ENCODE data around the gene INHA. TPM values are rescaled to one million over a fixed set of nuclear protein-coding genes. Genes with fewer than 3 reads are reported as not detected.

INHA gene
- total and polyA plus RNA-seq, 2 donors (not counting 1 experiment from before 2014, with no cell fraction given), result not detected

DNA sequence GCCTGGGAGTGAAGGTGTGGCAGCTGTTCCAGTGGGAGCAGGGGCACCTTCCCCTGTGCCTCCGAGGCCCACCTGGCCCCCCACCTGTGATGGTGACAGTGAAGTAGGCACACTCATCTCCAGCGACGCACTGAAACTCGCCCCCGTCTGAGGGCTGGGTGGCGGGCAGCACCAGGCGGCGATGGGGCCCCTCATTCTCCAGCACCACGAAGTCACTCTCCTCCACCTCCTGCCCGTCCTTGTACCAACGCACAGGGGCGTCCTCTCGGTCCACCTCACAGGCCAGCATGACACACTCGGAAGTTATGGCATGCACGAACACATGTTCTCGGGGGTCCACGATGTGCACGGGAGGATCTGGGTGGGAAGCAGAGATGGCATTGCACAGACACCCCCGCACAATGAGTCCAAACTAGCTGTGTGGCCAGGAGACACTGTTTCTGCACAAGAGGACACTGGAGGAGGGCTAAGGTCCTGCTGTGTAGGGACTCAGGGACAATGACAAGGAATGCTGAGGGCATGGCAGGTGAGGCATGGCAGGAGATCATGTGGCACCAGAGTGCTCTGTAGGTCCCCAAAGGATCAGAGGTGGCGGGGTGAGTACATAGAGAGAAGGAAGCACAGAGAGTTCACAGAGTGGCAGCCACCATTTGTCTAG, 8.7 kb upstream of the INHA start:
- POLR2A ChIA-PET, result no interaction called here
- no peak for ATAC-seq (ENCODE audit: low read depth)
- no peak for TF ChIP-seq CTCF (IDR thresholded peaks at IDR 0.05)
- no peak for TF ChIP-seq EZH2 (IDR thresholded peaks at IDR 0.05; ENCODE audit: borderline replicate concordance, insufficient read depth, low read depth, low read length, poor library complexity, severe bottlenecking)

More for the DNA sequence above, 8.7 kb upstream of the INHA start:
- intact Hi-C loops (cut with micrococcal nuclease), result no loop called here
- peaks cover 0 to 8% (median 0%) of the 10 kb centered on the region in 4 experiments for H3K27me3 ChIP-seq (replicated peaks in 1 of 4; ENCODE audit: control extremely low read depth in 1 of 4, control insufficient read depth in 3 of 4, insufficient read depth in 4 of 4, low read length in 3 of 4)
- Mint-ChIP-seq H3K4me3 (no peak overlapping the region), H3K27me3 (peaks cover 42% of the 10 kb centered on the region), H3K27ac (no peak overlapping the region), H3K4me1 (no peaks in the 10 kb centered on the region), H3K9me3 (ENCODE audit: insufficient read depth) (no peaks in the 10 kb centered on the region)
- CTCF ChIA-PET, result interaction anchor here (1.3 kb wide), 1 partner anchor 20 kb away, joined by 3 read pairs; the partner anchor contains the start of gene CHPF
- no peak overlapping the region for H3K4me3 ChIP-seq (ENCODE audit: control extremely low read depth in 1 of 5, extremely low read depth in 1 of 5, insufficient read depth in 1 of 5, low read depth in 2 of 5, low read length in 4 of 5)
- H3K4me2 ChIP-seq (replicated peaks; ENCODE audit: low read depth, low read length, poor library complexity, severe bottlenecking), result no peak overlapping the region
- H3K9ac ChIP-seq (ENCODE audit: low read length), result no peak overlapping the region
- H3K27ac ChIP-seq (ENCODE audit: low read length in 2 of 2), result no peak overlapping the region
- no peaks in the 10 kb centered on the region for H3K79me2 ChIP-seq (ENCODE audit: control insufficient read depth, insufficient read depth, low read length)
- DNase-seq, result no peak
- H4K20me1 ChIP-seq (ENCODE audit: control insufficient read depth, insufficient read depth, low read length, poor library complexity, severe bottlenecking), result no peaks in the 10 kb centered on the region
- peaks cover 0 to 3% (median 0%) of the 10 kb centered on the region in 3 donors for H3K9me3 ChIP-seq (ENCODE audit: control extremely low read depth in 1 of 3, control insufficient read depth in 2 of 3, insufficient read depth in 1 of 3, low read length in 2 of 3)
- H3K36me3 ChIP-seq (replicated peaks in 1 of 2; ENCODE audit: control extremely low read depth in 1 of 2, control insufficient read depth in 1 of 2, extremely low read depth in 1 of 2, insufficient read depth in 2 of 2, low read length in 1 of 2), result no peaks in the 10 kb centered on the region
- 93% methylated on average over 18 of the region's 20 CpGs for WGBS (ENCODE audit: insufficient coverage)
- no peaks in the 10 kb centered on the region for H3K4me1 ChIP-seq (ENCODE audit: control insufficient read depth in 2 of 2, insufficient read depth in 2 of 2, low read length in 2 of 2)
- no peak overlapping the region for H2AFZ ChIP-seq (ENCODE audit: insufficient read depth, low read depth, low read length, poor library complexity, severe bottlenecking)

All from B cell (primary cell).